Measurements from ENCODE around the gene ZNF556. TPM values are rescaled to one million over a fixed set of nuclear protein-coding genes. Genes with fewer than 3 reads are reported as not detected.
"Not testable (repeated sequence)": the region's sequence is repeated elsewhere in the genome, so short reads cannot be mapped to it uniquely, and the experiment has no call there.

ZNF556 gene
- total RNA-seq, 1 donor from 2014 or later, result not detected

GRCh38 chr19:2865334-2866100 is 1.6 kb upstream of the ZNF556 start:
- Mint-ChIP-seq H3K27me3 (ENCODE audit: unreplicated experiment) (peaks cover 11% of the 10 kb centered on the region), H3K9me3 (ENCODE audit: unreplicated experiment) (peaks cover 21% of the 10 kb centered on the region), H3K4me3 (ENCODE audit: unreplicated experiment) (no peak overlapping the region), H3K4me1 (ENCODE audit: unreplicated experiment) (no peaks in the 10 kb centered on the region), H3K36me3 (ENCODE audit: low read depth, unreplicated experiment) (peaks cover 18% of the 10 kb centered on the region), H3K27ac (ENCODE audit: unreplicated experiment) (no peak overlapping the region)
- TF ChIP-seq CTCF (IDR thresholded peaks at IDR 0.05; ENCODE audit: unreplicated experiment), result no peak
- DNase-seq (ENCODE audit: low spot score), result no peak

DNA sequence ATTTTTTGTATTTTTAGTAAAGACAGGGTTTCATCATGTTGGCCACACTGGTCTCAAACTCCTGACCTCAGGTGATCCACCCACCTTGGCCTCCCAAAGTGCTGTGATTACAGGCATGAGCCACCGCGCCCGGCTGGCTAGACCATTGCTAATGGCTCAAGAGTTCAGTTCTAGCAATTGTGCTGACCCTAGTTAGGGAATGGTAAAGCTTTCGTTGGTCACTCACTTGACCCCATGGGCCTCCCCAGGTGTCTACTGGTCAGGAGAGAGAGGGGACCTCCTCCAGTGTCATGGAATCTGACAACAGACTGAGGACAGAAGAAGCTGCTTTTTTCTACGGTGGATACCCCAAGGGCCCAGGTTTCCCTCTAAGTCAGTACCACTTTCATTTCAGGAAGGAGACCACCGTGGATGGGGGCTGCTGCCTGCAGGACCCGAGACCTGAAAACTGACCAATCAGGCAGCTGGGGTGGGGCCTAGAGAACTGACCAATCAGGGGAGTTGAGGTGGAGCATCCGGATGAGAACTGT is 575 bp upstream of the ZNF556 start:
- peaks cover 23% of the 10 kb centered on the region for H3K36me3 Mint-ChIP-seq (ENCODE audit: low read depth, unreplicated experiment)
- H3K4me1 Mint-ChIP-seq (ENCODE audit: unreplicated experiment), result no peaks in the 10 kb centered on the region
- H3K27ac Mint-ChIP-seq (ENCODE audit: unreplicated experiment), result no peak overlapping the region
- peaks cover 21% of the 10 kb centered on the region for H3K9me3 Mint-ChIP-seq (ENCODE audit: unreplicated experiment)
- TF ChIP-seq CTCF (IDR thresholded peaks at IDR 0.05; ENCODE audit: unreplicated experiment), result no peak
- no peak overlapping the region for H3K4me3 Mint-ChIP-seq (ENCODE audit: unreplicated experiment)
- no peak for DNase-seq (ENCODE audit: low spot score)
- H3K27me3 Mint-ChIP-seq (ENCODE audit: unreplicated experiment), result peaks cover 11% of the 10 kb centered on the region

DNA sequence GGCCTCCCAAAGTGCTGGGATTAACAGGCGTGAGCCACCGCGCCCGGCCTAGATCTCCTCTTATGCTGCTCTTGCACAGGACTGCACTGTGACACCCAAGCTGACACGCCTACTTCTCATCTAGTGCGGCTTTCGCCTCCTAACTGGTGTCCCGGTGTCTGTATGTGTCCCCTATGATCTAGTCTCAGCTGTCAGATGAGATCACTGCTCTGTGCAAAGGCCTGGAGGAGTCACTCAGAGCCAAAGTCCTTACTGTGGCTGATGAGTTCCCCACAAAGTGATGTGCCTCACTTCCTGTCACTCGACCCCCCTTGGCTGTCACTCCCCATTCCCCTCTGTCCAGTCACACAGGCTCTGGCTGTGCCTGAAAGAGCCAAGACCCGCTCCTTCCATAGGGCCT is 2.5 kb downstream of the ZNF556 start:
- Mint-ChIP-seq H3K36me3 (ENCODE audit: low read depth, unreplicated experiment) (peaks cover 12% of the 10 kb centered on the region), H3K4me1 (ENCODE audit: unreplicated experiment) (no peaks in the 10 kb centered on the region), H3K9me3 (ENCODE audit: unreplicated experiment) (peaks cover 5% of the 10 kb centered on the region), H3K4me3 (ENCODE audit: unreplicated experiment) (no peak overlapping the region), H3K27me3 (ENCODE audit: unreplicated experiment) (peaks cover 5% of the 10 kb centered on the region), H3K27ac (ENCODE audit: unreplicated experiment) (no peak overlapping the region)
- no peak for DNase-seq (ENCODE audit: low spot score)
- no peak for TF ChIP-seq CTCF (IDR thresholded peaks at IDR 0.05; ENCODE audit: unreplicated experiment)

- not testable (repeated sequence) for H3K9me3 Mint-ChIP-seq (ENCODE audit: unreplicated experiment); H3K27ac Mint-ChIP-seq (ENCODE audit: unreplicated experiment); H3K4me1 Mint-ChIP-seq (ENCODE audit: unreplicated experiment); H3K4me3 Mint-ChIP-seq (ENCODE audit: unreplicated experiment); H3K36me3 Mint-ChIP-seq (ENCODE audit: low read depth, unreplicated experiment); H3K27me3 Mint-ChIP-seq (ENCODE audit: unreplicated experiment); DNase-seq (ENCODE audit: low spot score)
Measured at GRCh38 chr19:2872175-2872574, 5.0 kb downstream of the ZNF556 start.

GRCh38 chr19:2877398-2878331 is 10.5 kb downstream of the ZNF556 start:
- no peak for TF ChIP-seq CTCF (IDR thresholded peaks at IDR 0.05; ENCODE audit: unreplicated experiment)
- DNase-seq (ENCODE audit: low spot score), result no peak
- peaks cover 4% of the 10 kb centered on the region for H3K9me3 Mint-ChIP-seq (ENCODE audit: unreplicated experiment)
- H3K4me3 Mint-ChIP-seq (ENCODE audit: unreplicated experiment), result peak overlapping the region; percentile 28
- H3K4me1 Mint-ChIP-seq (ENCODE audit: unreplicated experiment), result no peaks in the 10 kb centered on the region
- H3K27me3 Mint-ChIP-seq (ENCODE audit: unreplicated experiment), result no peaks in the 10 kb centered on the region
- H3K36me3 Mint-ChIP-seq (ENCODE audit: low read depth, unreplicated experiment), result peaks cover 3% of the 10 kb centered on the region
- no peak overlapping the region for H3K27ac Mint-ChIP-seq (ENCODE audit: unreplicated experiment)

All from endothelial cell (in vitro differentiated cells).